ENCODE measurements around the gene OTOF. TPM values are rescaled to one million over a fixed set of nuclear protein-coding genes. Genes with fewer than 3 reads are reported as not detected.
A peak's percentile ranks its signal among the peaks of the same experiment; 100 is the strongest.

OTOF gene
- total and polyA plus RNA-seq, 2 donors (not counting 3 experiments of a cell fraction or from before 2014, with no cell fraction given): 0.06 to 0.22 TPM

DNA sequence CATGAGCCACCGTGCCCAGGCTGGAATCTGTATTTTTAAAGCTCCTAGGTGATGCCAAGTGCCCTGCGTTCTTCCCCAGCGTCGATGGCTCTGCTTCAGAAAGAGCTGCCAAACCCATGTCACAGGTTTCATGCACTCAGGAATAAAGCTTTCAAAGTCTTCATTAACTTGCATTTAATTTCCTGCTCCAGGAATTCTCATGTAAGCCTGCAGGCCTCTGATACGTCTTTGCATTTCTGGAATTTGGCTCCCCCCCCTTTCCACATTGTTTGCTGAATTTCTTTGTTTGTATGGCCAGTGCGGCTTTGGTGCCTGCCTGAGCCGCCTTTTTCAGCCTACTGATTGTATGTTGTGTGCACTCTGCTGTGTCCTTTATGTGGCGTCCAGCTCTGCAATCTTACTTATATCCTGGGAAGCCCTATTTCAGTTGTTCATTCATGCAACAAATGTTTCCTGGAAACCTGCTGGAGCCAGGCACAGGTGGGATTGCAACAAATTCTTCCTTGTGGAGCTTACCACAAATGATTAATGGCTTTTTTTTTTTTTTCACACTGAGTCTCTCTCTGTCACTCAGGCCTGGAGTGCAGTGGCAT lies 17.9 kb upstream of the OTOF start:
- DNase-seq (ENCODE audit: low read depth, low spot score): peak; percentile 78

More for the DNA sequence above, 17.9 kb upstream of the OTOF start:
- no peaks in the 10 kb centered on the region for H4K20me1 ChIP-seq (replicated peaks; ENCODE audit: control insufficient read depth, extremely low read depth, insufficient read depth, low read length)
- no peaks in the 10 kb centered on the region for H3K79me2 ChIP-seq (ENCODE audit: control insufficient read depth, insufficient read depth, low read length)
- POLR2A ChIA-PET: no interaction called here
- H3K4me3 ChIP-seq (replicated peaks in 1 of 3; ENCODE audit: insufficient read depth in 1 of 3, low read depth in 1 of 3, low read length in 3 of 3): no peak overlapping the region
- no peak overlapping the region for H3K27ac ChIP-seq (ENCODE audit: insufficient read depth, low read depth, low read length)
- no peak overlapping the region for H3K9ac ChIP-seq (replicated peaks; ENCODE audit: extremely low read depth, insufficient read depth, low read length)
- dilution Hi-C loops (cut with MboI; ENCODE audit: extremely low pct_ligation_motif_present, low sequenced_read_pairs): no loop called here
- CTCF ChIA-PET: interaction anchor here (0.8 to 1.3 kb wide), 2 partner anchors 24 to 27 kb away, joined by 3 read pairs; no protein-coding TSS in a partner anchor
- H3K4me1 ChIP-seq (ENCODE audit: control insufficient read depth, extremely low read depth, insufficient read depth, low read length): peaks cover 42% of the 10 kb centered on the region
- H3K27me3 ChIP-seq (ENCODE audit: control insufficient read depth in 2 of 2, insufficient read depth in 2 of 2, low read length in 2 of 2): no peaks in the 10 kb centered on the region
- intact Hi-C loops (cut with micrococcal nuclease): loop anchor here (2.0 to 5.0 kb wide), 2 partner anchors 67 to 262 kb away; a partner anchor contains a TSS
- BruUV-seq (replicated peaks): no TSS peak
- TF ChIP-seq POLR2AphosphoS5 (IDR thresholded peaks at IDR 0.05; ENCODE audit: insufficient read depth, low read depth, low read length) (no peak), JUN (IDR thresholded peaks at IDR 0.05; ENCODE audit: borderline replicate concordance, insufficient read depth, insufficient read length, low read depth) (no peak), POLR2A (IDR thresholded peaks at IDR 0.05; ENCODE audit: low read depth, low read length) (no peak), FOS (IDR thresholded peaks at IDR 0.05; ENCODE audit: borderline replicate concordance, insufficient read depth, low read length) (no peak), EZH2 (IDR thresholded peaks at IDR 0.05; ENCODE audit: borderline replicate concordance, low read depth, low read length, severe bottlenecking) (no peak), GATA2 (IDR thresholded peaks at IDR 0.05; ENCODE audit: insufficient read depth, insufficient read length, low read depth, low read length) (no peak), MYC (IDR thresholded peaks at IDR 0.05; ENCODE audit: low read depth, low read length) (no peak)
- TF ChIP-seq, protein P1, sequence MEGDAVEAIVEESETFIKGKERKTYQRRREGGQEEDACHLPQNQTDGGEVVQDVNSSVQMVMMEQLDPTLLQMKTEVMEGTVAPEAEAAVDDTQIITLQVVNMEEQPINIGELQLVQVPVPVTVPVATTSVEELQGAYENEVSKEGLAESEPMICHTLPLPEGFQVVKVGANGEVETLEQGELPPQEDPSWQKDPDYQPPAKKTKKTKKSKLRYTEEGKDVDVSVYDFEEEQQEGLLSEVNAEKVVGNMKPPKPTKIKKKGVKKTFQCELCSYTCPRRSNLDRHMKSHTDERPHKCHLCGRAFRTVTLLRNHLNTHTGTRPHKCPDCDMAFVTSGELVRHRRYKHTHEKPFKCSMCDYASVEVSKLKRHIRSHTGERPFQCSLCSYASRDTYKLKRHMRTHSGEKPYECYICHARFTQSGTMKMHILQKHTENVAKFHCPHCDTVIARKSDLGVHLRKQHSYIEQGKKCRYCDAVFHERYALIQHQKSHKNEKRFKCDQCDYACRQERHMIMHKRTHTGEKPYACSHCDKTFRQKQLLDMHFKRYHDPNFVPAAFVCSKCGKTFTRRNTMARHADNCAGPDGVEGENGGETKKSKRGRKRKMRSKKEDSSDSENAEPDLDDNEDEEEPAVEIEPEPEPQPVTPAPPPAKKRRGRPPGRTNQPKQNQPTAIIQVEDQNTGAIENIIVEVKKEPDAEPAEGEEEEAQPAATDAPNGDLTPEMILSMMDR (IDR thresholded peaks at IDR 0.05; ENCODE audit: extremely low read depth in 1 of 2, insufficient read depth in 1 of 2, low read depth in 1 of 2, low read length in 2 of 2): no peak
- TF ChIP-seq, protein P2, sequence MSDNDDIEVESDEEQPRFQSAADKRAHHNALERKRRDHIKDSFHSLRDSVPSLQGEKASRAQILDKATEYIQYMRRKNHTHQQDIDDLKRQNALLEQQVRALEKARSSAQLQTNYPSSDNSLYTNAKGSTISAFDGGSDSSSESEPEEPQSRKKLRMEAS (IDR thresholded peaks at IDR 0.05; ENCODE audit: insufficient read depth, insufficient read length): no peak
- H3K9me1 ChIP-seq (replicated peaks; ENCODE audit: control insufficient read depth, extremely low read depth, insufficient read depth, low read length): no peaks in the 10 kb centered on the region
- H2AFZ ChIP-seq (ENCODE audit: low read depth, low read length): no peak overlapping the region
- FAIRE-seq: peak; percentile 76
- no peaks in the 10 kb centered on the region for H3K36me3 ChIP-seq (ENCODE audit: control insufficient read depth in 2 of 2, extremely low read depth in 1 of 2, insufficient read depth in 2 of 2, low read length in 2 of 2)
- H3K4me2 ChIP-seq (ENCODE audit: insufficient read depth, low read length): no peak overlapping the region
- no peaks in the 10 kb centered on the region for H3K9me3 ChIP-seq (replicated peaks; ENCODE audit: control insufficient read depth, insufficient read depth, low read length)

Measured in endothelial cell of umbilical vein (primary cell).